CD4-positive, alpha-beta T cell treated with Interferon gamma for 1 hour (primary cell): ENCODE measurements around the gene AOC2.
"Not testable (repeated sequence)": the region's sequence is repeated elsewhere in the genome, so short reads cannot be mapped to it uniquely, and the experiment has no call there.

ENCODE experiments used
- DNase-seq: peaks from one replicate; pipeline ENCODE4 v3.0.0-alpha.2; 2020

AOC2 gene

DNA sequence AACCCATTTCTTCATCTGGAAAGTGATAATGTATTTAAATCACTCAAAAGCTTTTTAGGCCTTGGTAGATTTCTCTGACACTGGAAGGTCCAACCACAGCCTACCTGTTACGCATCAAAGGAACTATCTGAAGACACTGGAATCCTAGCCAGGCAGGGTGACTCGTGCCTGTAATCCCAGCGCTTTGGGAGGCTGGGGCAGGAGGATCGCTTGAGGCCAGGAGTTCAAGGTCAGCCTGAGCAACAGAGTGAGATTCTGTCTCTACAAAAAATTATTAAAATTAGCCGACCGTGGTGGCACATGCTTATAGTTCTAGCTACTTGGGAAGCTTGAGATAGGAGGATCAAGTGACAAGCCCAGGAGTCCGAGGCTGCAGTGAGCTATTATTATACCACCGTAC lies 37.8 kb downstream of the AOC2 start:
- no peak for DNase-seq

DNA sequence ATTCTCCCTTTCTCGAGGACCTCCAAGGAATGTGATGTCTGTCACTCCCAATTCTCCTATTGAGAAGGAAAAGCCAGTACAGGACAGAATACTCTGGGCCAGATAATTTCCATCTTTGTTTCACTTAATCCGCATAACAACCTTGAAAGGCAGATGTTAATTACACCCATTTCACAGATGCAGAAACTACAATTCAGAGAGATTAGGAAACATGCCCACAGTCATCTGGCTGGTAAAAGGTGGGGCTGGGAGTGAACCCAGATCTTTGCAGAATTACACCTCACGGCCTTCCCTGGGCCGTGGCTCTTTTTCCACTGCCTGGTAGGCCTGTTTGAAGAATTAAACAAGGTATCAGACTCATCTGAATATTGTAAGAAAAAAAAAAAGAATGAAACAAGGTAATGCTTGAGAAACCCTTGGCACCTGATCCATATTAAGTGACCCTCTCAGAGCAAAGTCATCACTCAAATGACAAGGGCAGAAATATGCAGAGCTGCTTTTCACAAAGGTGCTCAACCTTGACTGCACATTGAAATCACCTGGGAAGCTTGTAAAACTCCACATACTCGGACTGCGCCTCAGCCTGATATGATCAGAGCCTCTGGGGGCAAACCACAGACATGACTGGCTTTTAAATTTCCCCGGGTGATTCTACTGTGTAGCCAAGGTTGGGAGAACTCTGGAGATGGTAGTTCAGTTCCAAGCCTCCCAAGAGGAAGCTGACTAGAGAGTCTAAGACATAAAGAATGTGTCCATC lies 39.6 kb downstream of the AOC2 start:
- DNase-seq, result no peak

DNA sequence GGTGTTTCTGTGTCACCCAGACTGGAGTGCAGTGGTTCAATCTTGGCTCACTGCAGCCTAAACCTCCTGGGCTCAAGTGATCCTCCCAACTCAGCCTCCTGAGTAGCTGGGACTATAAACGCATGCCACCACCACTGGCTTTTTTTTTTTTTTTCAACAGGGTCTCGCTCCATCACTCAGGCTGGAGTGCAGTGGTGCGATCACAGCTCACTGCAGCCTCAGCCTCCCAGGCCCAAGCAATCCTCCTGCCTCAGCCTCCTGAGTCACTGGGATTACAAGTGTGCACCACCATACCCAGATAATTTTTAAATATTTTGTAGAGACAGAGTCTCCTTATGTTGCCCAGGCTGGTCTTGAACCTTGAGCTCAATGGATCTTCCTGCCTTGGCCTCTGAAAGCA lies 41.4 kb downstream of the AOC2 start:
- not testable (repeated sequence) for DNase-seq

DNA sequence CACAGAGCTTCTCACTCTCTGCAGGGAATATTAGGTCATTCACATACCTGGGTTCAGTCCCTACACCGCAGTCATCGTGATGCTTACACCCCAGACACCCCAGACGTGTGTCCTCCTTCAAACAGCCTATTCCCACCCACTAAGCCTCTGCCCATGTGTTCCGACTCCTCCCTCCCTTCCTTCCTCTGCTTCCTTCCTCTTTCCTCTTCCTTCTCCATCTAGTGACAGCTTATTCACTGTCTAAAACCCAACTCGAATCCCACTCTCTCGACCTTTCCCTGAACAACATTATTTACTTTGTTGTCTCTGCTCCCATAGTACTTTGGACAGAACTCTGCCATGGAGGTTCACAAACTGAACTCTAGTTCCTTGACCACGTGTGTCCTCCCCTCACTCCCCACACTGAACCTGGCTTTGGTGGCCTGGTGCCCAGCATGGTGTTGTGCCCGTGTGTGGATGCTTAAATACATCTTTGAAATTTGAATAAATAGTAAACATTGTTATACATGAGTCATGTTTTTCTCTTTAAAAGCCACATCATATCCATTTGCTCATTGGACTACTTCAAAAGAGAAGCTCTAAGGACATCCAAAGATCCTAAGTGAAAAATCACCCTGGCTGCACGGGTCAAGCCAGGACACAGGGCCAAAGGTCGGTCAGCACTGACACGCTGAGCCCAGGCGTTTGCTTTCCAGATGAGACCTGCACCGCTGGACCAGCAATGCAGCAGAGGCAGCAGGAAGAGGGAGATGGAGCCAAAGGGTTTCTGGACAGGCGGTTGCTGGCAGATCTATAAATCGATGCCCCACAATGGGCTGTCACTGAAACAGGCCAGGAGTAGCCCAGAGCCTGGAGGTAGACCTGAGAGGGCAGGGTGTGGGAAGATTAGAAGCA lies 42.1 kb downstream of the AOC2 start:
- no peak for DNase-seq

DNA sequence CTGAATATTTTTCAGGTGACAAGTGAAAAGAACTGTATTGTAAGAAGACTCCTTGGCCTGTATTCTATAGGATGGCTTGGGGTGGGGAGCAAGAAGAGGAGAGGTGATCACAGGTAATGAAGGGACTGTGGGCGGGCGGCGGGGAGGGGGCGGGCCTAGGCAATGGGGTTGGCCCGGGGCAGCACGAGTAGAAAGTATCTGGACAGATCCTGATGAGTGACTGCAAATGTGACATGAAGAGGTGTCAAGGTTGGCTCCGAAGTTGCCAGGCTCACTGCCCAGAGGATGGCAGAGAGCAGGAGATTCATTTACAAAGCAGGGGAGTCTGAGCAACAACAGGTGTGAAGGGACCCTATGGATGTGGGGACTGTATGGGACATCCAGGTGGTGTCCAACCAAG lies 45.4 kb downstream of the AOC2 start:
- no peak for DNase-seq

DNA sequence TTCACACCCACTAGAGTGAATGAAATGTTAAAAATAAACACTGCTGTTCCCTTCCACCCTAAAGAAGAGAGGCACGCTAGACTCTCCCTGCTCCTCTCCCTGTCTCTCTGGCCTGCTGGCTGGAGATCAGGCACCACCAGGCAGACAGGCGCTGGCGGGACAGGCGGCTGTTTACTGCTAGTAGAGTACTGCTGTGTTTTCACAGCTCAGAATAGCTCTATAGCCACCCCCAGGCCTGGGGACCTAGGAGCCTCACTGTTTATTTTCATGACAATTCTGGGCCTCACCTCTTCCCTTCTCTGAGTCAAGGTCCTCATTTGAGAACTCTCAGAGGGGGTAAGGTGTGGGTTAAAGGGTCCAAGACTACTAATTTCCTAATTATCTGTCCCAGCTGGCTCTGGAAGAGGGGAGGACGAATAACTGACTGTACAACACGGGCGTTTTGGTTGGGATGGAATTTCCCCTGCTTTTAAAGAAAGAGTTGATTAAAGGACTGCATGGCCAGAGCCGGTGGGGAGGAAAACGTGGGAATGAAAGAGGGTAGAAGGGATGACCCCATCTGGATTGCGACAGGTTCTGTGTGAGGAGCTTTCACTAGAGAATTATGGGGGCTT lies 47.3 kb downstream of the AOC2 start:
- no peak for DNase-seq

DNA sequence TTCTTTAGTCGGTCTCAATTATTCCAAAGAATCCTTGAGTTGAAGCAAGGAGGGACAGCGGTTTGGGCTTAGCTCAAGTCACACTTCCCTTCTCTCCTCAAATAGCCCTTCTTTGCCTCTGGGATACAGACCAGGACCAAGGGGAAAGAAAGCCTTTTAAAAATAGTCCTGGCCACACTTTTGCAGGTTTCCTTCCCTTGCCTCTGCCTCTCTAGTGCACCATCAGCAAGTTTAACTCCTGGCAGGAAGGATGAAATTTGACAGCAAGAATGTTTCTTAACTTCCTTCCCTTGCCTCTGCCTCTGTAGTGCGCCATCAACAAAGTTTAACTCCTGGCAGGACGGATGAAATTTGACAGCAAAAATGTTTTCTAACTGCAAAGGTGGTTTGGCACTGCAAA lies 49.0 kb downstream of the AOC2 start:
- DNase-seq, result no peak

DNA sequence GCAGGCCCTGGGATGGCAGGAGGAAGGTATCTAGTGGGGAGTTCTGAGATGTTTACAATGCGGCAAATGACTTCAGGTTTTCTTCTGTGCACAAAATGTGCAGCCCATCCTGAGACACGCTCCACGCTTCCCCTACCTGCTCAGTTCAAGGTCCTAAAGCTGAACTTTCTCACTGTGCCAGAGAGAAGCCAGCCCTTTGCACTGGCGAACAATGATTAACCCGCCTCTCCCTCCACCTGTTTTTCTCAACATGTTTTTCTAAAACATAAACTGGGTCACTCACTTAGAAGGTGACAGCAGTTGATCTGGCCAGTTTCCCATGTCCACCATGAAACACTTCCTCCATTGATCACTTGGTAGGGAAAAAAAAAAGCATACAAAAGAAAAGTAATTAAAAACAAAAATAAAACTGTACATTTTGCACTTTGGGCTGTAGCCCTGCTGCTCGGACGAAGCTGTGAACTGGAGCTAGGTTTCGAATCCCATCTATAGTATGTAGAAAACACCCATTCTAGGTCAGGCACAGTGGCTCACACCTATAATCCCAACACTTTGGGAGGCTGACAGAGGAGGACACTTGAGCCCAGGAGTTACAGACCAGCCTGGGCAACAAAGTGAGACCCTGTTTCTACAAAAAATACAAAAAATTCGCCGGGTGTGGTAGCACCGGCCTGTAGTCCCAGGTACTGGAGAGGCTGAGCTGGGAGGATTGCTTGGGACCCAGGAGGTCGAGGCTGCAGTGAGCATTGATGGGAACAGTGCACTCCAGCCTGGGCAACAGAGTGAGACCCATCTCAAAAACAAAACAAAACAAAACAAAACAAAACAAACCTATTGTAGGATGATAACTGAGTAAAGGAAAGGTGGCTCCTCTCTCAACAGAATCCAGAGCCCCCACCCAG lies 50.2 kb downstream of the AOC2 start:
- DNase-seq, result no peak

DNA sequence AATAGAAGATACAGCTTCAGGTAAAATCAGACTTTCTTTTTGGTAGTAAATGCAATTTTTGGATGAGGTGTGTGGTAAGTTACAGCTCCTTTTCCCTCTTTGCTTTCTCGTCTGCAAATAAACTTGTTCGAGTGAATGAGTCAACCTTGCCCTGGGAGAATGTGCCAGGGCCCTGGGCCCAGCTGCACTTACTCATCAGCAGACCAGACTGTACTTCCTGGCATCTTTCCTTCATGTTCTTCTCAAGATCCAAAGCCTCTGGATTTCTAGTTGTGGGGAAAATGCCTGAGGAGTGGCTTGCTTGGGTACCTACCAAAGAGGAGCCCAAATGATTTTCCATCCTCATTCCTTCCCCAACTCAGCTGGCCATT lies 50.8 kb downstream of the AOC2 start:
- no peak for DNase-seq

DNA sequence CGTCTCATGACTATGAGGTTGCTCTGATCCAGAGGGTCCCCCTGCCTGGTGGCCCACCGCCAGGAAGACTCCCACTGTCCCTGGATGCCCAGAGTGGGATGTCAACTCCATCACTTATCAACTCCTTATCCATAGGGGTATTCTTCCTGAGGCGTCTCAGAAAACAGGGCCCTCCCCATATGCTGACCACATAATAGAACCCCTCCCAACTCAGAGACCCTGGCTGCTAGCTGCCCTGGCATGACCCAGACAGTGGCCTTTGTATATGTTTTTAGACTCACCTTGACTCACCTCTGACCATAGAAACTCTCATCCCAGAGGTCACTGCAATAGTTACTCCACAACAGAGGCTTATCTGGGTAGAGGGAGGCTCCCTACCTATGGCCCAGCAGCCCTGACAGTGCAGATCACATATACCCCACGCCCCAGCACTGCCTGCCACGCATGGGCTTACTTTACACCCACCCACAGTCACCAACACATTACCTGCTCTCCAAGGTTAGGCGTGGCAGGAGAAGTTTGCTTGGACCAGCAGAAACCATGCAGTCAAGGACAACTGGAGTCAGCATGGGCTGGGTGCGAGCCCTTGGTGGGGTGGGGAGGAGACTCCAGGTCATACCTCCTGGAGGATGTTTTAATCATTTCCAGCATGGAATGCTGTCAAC lies 53.9 kb downstream of the AOC2 start:
- no peak for DNase-seq

DNA sequence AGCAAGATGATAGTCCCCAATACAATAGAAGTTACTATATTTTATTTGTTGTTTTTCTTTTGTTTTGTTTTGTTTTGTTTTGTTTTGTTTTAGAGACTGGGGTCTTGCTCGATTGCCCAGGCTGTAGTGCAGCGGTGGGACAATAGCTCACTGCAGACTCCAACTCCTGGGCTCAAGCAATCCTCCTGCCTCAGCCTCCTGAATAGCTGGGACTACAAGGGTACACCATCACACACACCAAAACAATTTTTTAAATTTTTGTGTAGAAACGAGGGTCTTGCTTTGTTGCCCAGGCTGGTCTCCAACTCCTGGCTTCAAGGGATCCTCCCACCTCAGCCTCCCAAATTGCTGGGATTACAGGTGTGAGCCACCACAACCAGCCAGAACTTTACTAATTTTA lies 55.6 kb downstream of the AOC2 start:
- DNase-seq, result not testable (repeated sequence)
